NCI-H146 (cell line): ENCODE results near the gene SH3RF3.
"Not testable (repeated sequence)": the region's sequence is repeated elsewhere in the genome, so short reads cannot be mapped to it uniquely, and the experiment has no call there.

Source experiments
- DNase-seq: peaks from one replicate; lab custom pipeline; 2025; lab: John Stamatoyannopoulos, UW

Gene SH3RF3

GRCh38 chr2:109128616-109129355 lies at the start of gene SH3RF3:
SH3RF3 (plus strand) TSS chr2:109129205.
- DNase-seq: no peak

DNA sequence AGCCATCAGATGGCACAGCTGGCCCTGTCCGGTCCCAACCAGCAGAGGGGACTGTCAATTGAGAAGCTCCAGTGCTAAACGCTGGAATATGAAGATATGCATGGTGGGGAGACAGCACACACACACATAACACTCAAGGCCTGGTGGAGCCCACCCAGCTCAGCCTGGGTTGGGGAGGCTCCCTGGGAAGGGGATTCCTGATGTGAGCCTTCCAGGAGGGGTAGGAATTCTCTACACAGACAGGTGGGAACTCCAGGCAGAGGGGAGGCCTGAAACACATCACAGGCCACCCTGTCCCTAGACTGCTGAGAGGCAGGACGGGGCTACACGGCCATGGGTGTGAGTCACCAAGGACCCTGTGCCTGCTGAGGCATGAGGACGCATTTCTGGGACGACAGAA lies 49.4 kb upstream of the SH3RF3 start:
- no peak for DNase-seq

GRCh38 chr2:109080109-109080508 lies 48.9 kb upstream of the SH3RF3 start:
- no peak for DNase-seq

- no peak for DNase-seq
These were observed 48.2 kb upstream of the SH3RF3 start for GRCh38 chr2:109080757-109081156.

DNA sequence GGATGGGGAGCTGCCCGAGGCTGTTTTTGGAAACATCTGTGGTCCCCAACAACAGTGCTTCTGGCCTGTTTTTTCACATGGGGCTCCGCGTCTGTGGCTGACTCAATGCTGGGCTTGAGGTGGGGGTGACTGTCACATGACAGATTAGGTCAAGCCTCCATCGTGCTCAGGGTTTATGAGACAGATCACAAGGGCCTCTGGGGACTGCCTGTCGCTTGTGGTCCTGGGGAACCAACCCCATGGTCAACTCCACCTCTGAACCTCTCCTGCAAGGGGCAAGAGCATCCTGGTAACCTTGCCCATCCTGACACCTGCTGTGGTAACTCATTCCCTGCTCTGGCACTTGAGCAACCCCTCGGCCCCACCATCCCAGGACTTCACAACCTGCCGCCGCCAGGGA lies 47.6 kb upstream of the SH3RF3 start:
- DNase-seq: no peak

DNA sequence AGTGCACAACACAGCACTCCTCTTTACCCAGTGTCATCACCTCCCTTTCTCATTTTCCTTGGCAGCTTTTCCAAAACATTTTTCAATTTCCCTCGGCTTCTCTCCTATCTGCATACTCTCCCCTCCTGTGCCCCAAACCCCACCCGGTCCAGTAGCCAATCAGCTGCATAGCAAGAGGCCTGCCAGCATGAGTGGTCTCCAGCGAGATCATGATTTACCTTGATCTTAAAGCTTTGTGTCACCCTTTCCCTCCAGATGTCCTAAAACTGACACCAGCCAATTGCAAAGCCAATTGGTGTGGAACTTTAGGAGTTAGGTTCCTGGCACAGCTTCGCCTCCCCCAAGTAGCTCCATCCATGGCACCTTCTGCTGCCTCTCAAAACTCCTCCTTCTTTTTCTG lies 45.2 kb upstream of the SH3RF3 start:
- no peak for DNase-seq

GRCh38 chr2:109084341-109084740 lies 44.7 kb upstream of the SH3RF3 start:
- DNase-seq: no peak

DNA sequence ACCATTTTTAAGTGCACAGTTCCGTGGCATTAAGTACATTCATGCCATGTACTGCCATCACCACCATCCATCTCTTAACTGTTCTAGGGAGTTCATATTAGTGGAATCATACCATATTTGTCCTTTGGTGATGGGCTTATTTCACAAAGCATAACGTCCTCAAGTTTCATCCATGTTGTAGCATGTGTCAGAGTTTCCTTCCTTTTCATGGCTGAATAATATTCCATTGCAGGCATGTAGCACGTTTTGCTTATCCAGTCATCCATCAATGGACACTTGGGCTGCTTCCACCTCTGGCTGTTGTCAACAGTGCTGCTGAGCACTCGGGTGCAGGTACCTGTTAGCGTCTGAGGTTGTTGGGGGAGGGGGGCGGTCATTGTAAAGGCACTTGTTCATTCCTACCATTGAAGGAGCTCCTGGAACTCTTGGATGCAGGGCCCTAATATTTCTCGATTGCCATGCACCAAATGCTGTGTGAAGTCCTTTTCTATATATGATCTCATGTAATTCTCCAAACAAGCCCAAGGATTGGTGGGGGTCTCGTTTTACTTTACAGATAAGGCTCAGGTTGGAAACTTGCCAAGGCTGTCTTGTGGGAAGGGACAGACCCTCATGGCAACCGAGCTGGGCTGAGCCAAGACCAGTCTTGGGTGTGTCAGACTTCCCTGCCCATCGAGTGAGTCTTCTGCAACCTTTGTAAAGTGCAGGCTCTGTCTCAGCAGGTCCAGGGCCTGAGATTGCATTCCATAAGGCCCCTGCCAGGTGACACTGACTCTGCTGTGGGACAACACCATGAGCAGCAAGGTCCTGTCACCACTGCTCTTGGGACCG lies 42.9 kb upstream of the SH3RF3 start:
- no peak for DNase-seq

GRCh38 chr2:109086743-109087020 lies 42.3 kb upstream of the SH3RF3 start:
- no peak for DNase-seq

- DNase-seq: no peak
These were observed 41.8 kb upstream of the SH3RF3 start for GRCh38 chr2:109087055-109087663.

- DNase-seq: no peak
These were observed 39.3 kb upstream of the SH3RF3 start for GRCh38 chr2:109089602-109090300.

GRCh38 chr2:109091526-109091925 lies 37.5 kb upstream of the SH3RF3 start:
- DNase-seq: no peak

DNA sequence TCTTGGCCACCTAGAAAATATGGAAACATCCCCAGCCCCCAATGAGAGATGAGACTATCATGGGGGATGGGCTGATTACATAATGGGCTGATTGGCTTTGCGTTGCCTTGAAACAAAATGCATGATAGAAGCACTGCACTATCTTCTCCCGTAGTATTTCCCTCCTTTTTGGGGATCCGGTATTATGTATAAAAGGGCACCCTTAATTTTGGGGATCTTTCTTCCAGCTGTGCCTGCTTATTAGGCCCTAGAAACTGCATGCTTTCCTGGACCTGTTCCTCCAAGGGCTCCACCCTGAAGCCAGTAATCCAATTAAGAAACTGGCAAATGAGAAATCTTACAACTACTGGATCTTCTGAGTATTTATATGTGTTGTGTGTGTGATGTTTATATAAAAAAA lies 34.9 kb upstream of the SH3RF3 start:
- no peak for DNase-seq

- no peak for DNase-seq
These were observed 30.6 kb upstream of the SH3RF3 start for GRCh38 chr2:109098251-109098920.

DNA sequence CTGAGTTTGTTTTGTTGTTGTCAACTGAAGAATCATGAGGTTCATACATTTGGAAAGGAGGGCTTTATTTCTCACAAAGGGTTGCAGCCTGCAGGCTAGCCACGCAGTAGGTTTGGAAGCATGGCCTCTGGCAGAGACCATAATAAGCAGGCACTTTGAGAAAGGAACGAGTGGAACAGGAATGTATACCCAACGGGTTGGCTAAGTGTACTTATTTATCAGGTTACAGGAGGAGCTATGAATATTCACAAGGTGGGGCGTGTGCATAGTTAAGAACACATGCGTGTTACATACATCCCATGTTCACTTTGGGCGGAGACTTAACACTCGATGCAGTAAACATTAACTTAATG lies 30.1 kb upstream of the SH3RF3 start:
- DNase-seq: no peak

- no peak for DNase-seq
These were observed 26.3 kb upstream of the SH3RF3 start for GRCh38 chr2:109102588-109103233.

DNA sequence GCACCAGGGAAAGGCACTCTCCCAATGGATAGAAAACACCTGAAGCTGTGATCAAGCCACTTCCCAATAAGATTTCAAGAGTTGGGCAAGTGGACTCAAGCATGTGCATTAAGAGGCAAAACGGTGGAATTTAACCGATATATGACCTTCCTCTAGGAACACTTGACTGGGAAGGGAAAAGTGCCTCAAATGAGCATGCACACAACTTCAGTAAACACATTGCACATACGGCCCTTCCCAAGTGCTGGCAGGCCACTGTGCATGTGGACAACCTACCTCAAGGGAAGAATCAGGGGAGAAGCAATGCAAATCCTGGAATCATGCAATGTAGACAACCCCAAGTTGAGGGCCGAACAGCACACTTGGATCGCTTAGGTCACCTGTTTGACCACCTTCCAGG lies 23.9 kb upstream of the SH3RF3 start:
- no peak for DNase-seq

GRCh38 chr2:109108740-109109139 lies 20.3 kb upstream of the SH3RF3 start:
- DNase-seq: no peak

DNA sequence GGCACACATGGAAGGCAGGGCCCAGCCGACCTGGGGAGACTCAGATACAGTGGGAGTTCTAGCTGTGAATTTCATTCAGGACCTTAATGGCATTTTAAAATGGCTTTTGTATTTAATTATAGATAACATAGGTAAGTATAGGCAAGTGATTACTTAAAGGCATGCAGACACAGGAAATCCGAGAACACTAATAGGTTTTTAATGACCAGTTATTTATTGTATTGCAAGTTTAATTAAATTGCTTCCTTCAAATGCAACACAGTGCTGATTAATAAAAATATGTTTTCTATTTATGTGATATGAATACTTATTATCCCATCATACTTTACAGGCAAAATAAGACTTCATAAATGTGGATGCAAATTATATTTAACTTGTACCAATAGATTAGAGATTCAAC lies 19.7 kb upstream of the SH3RF3 start:
- no peak for DNase-seq

GRCh38 chr2:109110170-109110569 lies 18.8 kb upstream of the SH3RF3 start:
- DNase-seq: no peak

DNA sequence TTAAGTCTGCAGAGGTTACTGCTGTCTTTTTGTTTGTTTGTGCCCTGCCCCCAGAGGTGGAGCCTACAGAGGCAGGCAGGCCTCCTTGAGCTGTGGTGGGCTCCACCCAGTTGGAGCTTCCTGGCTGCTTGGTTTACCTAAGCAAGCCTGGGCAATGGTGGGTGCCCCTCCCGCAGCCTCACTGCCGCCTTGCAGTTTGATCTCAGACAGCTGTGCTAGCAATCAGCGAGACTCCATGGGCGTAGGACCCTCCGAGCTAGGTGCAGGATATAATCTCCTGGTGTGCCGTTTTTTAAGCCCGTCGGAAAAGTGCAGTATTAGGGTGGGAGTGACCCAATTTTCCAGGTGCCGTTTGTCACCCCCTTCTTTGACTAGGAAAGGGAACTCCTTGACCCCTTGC lies 11.8 kb upstream of the SH3RF3 start:
- DNase-seq: not testable (repeated sequence)

GRCh38 chr2:109117780-109118179 lies 11.2 kb upstream of the SH3RF3 start:
- no peak for DNase-seq
